IPS-NIHi7 (cell line): Measurements from ENCODE around the gene FEZ2.

Source experiments
- DNase-seq: peaks from one replicate; pipeline ENCODE4 v3.0.0; 2012; ENCODE audit warnings: mixed read lengths; ENCODE audit errors: extremely low spot score

FEZ2 gene

GRCh38 chr2:36562240-36562639, 35.7 kb downstream of the FEZ2 start:
- no peak for DNase-seq

GRCh38 chr2:36561237-36561944, 36.6 kb downstream of the FEZ2 start:
- peak; percentile 50 for DNase-seq

- DNase-seq: no peak
These were observed 37.2 kb downstream of the FEZ2 start for GRCh38 chr2:36560726-36561125.

DNA sequence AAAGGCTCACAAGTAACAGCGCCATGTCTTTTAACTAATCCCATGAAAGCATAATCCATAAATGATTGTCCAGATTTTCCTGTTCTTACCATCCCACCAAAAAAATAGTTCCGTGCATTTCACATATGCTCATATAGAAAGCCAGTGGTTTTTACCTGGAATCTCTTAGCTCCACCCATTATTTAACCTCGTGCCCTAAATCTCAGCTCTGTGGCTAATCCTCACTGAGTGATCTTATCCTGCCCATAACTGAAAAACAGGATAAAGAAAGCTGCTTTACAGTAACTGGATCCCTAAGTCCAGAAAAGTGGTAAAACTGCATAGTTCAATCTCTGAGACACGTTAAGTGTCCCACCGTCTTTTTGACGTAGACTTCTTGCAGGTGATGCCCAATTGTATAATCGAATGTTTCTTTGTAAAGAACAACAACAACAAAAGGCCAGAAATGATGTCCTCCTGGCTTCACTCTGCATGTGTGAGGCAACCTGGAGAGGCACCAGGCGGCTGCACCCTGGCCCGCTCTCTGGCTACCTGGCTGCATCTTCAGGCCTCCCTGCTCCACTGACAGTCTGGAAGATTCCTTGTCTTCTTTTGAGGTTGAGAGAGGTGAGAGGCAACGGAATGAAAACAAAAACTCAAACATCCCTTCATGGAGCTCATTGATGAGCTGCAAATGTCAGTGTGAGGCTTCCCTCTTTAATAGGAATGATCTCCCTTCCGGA, 38.6 kb downstream of the FEZ2 start:
- no peak for DNase-seq

DNA sequence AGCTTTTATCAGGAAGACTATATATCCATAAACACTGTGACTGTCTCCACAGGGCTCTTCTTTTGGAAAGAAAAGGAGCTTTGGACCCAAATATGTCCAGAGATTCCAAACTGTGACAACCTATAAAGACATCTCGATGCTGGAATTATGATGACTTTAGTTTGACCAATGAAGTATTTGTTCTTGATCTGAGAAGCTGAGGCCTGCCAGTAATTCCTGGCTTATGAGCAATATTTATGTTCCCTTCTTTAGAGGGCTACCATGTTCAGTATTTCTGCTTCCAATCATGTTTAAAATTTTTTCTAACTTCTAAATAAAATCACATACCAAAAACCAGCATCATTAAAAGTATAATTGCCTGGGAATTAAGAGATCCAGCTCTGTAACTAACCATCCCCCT, 41.1 kb downstream of the FEZ2 start:
- no peak for DNase-seq

- no peak for DNase-seq
These were observed 42.2 kb downstream of the FEZ2 start for GRCh38 chr2:36555789-36556188.

DNA sequence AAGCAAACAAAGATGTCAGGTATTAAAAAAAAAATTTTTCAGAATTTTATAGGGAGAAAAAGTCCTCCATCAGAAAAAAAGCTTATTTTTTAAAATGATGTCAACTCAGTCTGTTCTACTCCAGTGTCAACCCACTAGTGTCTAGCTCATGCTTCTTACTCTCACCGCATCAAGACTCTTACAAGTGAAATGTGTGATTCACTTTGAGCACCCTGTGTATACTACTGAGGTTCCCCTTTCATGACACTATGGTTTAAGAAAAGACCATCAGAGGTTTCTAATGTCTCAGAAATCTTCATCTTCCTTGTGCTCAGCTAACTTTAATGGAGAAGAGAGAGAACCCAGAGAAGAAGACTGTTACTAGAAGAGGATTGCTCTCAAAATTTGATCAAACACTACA, 43.4 kb downstream of the FEZ2 start:
- no peak for DNase-seq

DNA sequence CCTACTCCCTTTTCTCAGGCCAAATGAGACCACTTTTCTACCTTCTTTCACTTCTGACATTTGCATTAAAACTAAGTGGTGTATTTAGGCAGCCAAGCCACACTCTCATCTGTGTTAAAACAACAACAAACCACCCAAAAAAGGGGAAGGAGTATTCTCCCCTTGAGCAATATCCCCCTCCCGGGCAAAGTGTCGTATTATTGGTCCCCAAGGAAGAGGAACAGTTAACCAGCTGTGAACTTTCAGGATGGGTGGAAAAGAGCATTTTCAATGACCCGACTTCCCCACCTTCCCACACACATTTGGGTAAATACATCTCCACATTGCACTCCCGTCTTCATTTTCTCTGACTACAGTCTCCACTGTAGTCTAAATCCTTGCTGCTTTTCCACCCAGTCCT, 44.3 kb downstream of the FEZ2 start:
- DNase-seq: no peak

DNA sequence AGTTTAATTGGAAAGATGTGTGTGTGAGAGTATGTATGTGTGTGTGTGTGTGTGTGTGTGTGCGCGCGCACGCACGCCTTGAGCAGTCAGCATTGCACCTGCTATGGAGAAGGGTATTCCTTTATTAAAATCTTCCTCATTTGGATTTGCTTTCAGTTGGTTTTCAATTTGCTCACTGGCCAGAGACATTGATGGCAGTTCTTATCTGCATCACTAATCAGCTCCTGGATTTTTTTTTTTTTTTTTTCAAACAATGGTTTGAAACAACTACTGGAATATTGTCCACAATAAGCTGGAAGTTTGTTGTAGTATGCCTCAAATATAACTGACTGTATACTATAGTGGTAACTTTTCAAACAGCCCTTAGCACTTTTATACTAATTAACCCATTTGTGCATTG, 48.0 kb downstream of the FEZ2 start:
- no peak for DNase-seq

DNA sequence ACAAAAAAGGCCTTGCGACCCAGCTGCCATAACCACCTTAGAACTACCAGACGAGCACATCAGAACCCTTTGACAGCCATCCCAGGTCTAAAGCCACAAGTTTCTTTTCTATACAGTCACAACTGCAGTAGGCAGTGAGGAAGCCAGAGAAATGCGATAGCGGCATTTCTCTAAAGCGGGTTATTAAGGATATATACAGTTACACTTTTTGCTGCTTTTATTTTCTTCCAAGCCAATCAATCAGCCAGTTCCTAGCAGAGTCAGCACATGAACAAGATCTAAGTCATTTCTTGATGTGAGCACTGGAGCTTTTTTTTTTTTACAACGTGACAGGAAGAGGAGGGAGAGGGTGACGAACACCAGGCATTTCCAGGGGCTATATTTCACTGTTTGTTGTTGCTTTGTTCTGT, 48.8 kb downstream of the FEZ2 start:
- no peak for DNase-seq

DNA sequence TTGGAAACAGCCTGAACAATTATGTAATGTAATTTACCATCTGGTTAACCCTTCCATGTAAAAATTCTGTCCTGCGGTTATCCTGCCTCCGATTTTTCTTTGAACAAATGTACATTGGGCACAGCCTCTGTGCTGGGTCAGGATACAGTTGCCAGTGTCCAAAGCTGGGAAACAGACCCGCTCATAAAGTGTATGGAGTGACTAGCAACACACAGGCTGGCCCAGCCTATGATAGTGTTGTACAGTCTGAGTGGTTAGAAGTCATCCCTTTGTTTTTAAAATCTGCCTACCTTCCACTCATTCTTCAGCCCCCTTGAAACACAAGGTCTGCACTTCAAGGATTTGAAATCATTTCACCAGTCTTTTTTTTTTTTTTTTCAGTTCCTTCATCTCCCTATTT, 50.1 kb downstream of the FEZ2 start:
- no peak for DNase-seq

- no peak for DNase-seq
These were observed 52.0 kb downstream of the FEZ2 start for GRCh38 chr2:36545871-36546416.

DNA sequence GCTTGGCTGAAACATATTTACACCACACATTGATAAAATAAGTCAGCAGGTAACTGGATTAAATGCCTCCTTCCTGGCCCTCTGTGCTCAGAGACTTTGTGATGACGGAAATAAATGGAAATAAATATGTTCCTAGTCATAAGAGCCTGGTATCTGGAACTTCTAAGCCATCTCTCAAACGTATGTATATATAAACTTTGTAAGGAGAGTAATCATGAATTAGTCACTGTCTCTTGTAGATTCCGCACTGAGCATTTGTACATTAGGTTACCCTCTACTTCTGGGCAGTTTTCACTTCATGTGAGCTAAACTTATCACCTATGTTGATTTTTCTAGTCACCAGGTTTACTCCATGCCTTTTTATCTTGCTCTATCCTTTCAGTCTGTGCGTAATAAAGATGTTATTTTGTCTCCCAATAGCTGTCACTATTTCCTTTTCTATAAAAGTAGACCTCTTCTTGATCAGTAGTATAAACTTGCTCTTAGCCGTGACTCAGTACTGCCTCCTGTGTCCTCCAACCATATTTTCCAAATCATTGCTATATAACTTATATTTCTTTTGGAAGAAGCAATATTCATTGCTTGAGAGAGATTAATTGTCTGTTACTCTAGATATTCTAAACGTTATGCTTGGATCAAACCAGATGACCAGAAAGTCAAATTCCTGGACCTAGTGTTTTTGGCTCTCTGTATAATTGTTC, 53.2 kb downstream of the FEZ2 start:
- DNase-seq: no peak

DNA sequence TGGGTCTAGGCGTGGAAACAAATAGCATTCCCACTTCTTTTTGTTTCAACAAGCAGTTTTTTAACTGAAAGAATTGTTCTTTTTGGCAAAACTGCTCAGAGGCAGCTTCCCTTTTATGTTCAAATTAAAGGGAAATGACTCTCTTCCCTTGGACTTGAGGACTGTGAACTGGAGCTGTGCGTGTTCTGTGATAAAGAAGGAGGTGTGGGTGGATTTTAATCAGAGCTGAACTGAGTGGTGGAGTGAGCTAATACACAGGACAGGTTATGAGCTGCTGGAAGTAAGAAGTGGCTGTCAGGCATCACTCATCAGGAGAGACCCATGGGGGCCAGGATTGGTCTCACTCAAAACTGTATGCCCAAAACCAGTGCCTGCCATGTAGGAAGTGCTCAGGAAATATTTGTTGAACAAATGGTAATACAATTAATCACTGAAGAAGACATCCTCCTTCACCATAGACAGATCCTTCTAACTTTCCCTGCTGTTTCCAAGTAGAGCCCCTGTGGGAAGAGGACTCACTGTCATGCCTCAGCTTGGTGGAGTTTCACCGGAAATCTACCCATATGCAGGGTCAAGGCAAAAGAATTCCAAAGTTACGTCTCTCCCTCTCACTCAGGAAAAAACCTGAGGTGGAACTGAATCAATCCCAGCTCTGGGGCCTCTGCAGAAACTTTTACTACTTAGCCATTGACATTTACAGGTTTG, 55.9 kb downstream of the FEZ2 start:
- DNase-seq: no peak

DNA sequence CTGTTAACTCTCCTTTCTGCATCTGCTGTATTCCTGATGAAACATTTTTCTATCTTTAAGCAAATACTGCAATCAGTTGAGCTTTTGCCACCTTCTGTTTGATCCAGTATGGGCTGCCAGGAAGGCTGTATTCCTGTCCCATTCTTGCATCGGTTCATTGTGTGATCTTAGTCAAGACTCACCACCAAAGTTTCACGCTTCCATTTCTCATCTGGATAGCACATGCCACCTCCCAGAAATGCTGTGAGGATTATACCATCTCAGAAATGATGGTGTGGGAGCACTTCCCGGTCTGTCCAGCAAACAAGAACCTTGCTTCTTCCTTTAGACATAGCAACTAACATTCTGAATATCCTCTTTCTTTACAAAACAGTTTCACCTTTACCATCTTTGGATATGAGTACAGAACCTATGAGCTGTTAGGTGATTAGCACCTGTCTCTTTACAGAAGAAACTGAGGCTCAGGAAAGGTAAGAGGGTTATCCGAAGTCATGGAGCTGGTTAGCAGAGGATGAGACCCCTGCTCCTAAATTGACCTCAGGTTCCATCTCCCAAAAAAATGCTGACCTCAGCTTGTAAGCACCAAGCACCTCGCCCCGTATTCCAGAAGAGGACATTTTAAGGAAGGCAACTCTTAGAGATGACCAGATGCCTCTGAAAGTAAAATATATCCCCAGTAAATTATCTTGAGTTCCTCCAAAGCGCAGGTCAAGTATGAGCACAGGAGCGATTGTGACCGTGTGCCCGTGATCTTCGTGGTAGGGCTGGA, 56.8 kb downstream of the FEZ2 start:
- no peak for DNase-seq

- DNase-seq: no peak
These were observed 58.3 kb downstream of the FEZ2 start for GRCh38 chr2:36539631-36540030.

DNA sequence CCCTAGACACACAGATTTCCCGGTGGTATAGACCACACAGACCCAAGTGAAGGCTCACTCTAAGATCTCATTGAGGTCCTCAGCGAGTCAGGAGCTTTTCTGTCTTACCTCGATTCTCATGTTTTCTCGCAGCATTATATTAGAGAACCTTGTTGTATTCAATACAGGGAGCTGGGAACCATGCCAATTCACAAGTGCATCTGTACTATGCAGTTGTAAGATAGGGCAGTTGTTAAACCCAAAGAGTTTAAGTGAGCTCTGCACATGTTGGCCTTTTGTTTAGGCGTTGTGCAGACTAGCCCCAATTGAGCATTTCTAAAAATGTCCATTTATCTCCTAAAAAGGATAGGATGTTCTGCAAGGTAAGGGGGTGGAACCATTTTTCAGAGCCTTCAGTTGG, 59.6 kb downstream of the FEZ2 start:
- DNase-seq: no peak

DNA sequence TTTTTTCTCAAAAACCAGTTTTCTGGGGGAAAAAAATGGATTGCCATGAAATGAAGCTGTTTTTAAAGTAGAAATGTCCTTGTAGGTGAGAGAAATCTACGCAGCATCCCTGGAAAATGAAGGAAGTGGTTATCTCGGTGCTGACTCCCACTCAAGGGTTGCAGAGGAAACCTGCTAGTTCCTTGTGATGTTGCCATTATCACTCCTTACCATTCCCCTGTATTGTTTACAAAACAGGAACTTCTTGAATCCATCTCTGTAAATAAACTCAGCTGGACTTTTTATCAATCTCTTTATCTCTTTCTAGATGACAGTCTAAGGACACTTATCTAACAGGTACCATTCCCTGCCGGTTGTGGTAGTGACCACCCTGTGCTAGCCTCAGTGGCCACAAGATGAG, 61.2 kb downstream of the FEZ2 start:
- no peak for DNase-seq

GRCh38 chr2:36535099-36535498, 62.9 kb downstream of the FEZ2 start:
- no peak for DNase-seq

- DNase-seq: no peak
These were observed 63.6 kb downstream of the FEZ2 start for GRCh38 chr2:36534275-36534799.

GRCh38 chr2:36530983-36531354, 67.0 kb downstream of the FEZ2 start:
- no peak for DNase-seq
